Osteocyte (in vitro differentiated cells): ENCODE measurements around the gene PRR30. TPM values are rescaled to one million over a fixed set of nuclear protein-coding genes. Genes with fewer than 3 reads are reported as not detected.

Source experiments
- DNase-seq: peaks from one replicate; pipeline ENCODE4 v3.0.0; 2021; ENCODE audit warnings: mixed read lengths; ENCODE audit not compliant: unreplicated experiment; ENCODE audit errors: extremely low spot score
- H3K27ac Mint-ChIP-seq: one replicate; pipeline ENCODE4 v1.8.0; 2021; ENCODE audit warnings: mild to moderate bottlenecking, mixed read lengths; ENCODE audit not compliant: unreplicated experiment
- H3K27me3 Mint-ChIP-seq: one replicate; pipeline ENCODE4 v1.8.0; 2021; ENCODE audit warnings: mixed read lengths; ENCODE audit not compliant: unreplicated experiment
- H3K36me3 Mint-ChIP-seq: one replicate; pipeline ENCODE4 v1.8.0; 2021; ENCODE audit warnings: mixed read lengths; ENCODE audit not compliant: unreplicated experiment
- H3K4me1 Mint-ChIP-seq: one replicate; pipeline ENCODE4 v1.8.0; 2021; ENCODE audit warnings: mixed read lengths; ENCODE audit not compliant: unreplicated experiment
- H3K4me3 Mint-ChIP-seq: one replicate; pipeline ENCODE4 v1.8.0; 2021; ENCODE audit warnings: mild to moderate bottlenecking, moderate library complexity, mixed read lengths; ENCODE audit not compliant: unreplicated experiment
- H3K9me3 Mint-ChIP-seq: one replicate; pipeline ENCODE4 v1.8.0; 2021; ENCODE audit warnings: mixed read lengths; ENCODE audit not compliant: unreplicated experiment
- total RNA-seq: library from RNA; stranded (reverse); gene quantifications from 2 replicates; pipeline ENCODE4 v1.2.1, GENCODE V29; 2021
- TF ChIP-seq, protein P1 (sequence below): fragments of 200-600 bp; sonication (generic); IDR thresholded peaks from 2 replicates; pipeline ENCODE4 v1.5.0; 2021; ENCODE audit warnings: antibody characterized with exemption, mild to moderate bottlenecking, moderate library complexity

The PRR30 gene
- total RNA-seq, 1 donor from 2014 or later, result not detected

GRCh38 chr2:27093430-27094352, 45.5 kb downstream of the PRR30 start:
- H3K27me3 Mint-ChIP-seq, result no peaks in the 10 kb centered on the region

DNA sequence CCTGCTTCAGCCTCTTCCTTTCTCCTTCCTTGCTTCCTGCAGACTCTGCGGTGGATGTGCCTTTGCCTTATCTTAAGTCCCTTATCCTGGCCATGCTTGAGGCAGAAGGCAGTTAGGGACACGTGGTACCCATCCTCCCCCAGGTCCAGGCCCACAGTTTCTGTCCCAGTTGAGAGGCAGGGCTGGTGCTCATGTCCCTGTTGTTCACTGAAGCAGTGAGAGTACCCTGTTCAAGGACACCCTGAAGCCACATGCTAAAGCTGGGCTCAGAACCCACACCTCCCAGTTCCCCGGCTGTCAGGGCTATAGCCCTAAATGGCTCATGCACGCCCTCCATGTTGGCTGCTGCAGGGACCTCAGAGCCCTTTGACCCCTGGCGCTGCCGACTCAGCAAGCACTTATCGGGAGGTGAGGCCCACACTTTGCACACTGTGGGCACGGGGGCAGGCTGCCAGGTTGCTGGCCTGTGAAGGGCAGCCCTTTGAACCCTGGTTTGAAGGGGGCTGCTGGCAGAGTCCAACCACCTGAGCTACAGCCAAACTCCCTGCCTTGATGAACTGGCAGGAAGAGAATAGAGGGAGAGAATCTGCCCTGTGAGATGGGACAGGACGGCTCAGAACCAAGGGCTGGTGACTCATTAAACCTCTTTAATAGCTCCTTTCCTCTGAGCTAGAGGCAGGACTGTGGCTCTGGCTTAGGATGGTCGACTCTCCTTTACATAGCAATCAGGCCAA, 46.3 kb downstream of the PRR30 start:
- H3K27ac Mint-ChIP-seq, result no peak overlapping the region
- TF ChIP-seq, protein P1, sequence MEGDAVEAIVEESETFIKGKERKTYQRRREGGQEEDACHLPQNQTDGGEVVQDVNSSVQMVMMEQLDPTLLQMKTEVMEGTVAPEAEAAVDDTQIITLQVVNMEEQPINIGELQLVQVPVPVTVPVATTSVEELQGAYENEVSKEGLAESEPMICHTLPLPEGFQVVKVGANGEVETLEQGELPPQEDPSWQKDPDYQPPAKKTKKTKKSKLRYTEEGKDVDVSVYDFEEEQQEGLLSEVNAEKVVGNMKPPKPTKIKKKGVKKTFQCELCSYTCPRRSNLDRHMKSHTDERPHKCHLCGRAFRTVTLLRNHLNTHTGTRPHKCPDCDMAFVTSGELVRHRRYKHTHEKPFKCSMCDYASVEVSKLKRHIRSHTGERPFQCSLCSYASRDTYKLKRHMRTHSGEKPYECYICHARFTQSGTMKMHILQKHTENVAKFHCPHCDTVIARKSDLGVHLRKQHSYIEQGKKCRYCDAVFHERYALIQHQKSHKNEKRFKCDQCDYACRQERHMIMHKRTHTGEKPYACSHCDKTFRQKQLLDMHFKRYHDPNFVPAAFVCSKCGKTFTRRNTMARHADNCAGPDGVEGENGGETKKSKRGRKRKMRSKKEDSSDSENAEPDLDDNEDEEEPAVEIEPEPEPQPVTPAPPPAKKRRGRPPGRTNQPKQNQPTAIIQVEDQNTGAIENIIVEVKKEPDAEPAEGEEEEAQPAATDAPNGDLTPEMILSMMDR, result no peak

More at GRCh38 chr2:27093430-27094352, 45.5 kb downstream of the PRR30 start:
- no peaks in the 10 kb centered on the region for H3K9me3 Mint-ChIP-seq
- no peak overlapping the region for H3K4me3 Mint-ChIP-seq
- TF ChIP-seq, protein P1, result no peak
- DNase-seq, result no peak
- H3K27ac Mint-ChIP-seq, result no peak overlapping the region
- H3K36me3 Mint-ChIP-seq, result no peaks in the 10 kb centered on the region
- peaks cover 4% of the 10 kb centered on the region for H3K4me1 Mint-ChIP-seq

GRCh38 chr2:27091746-27092695, 47.2 kb downstream of the PRR30 start:
- Mint-ChIP-seq H3K9me3 (no peaks in the 10 kb centered on the region), H3K36me3 (no peaks in the 10 kb centered on the region), H3K27ac (no peak overlapping the region), H3K27me3 (no peaks in the 10 kb centered on the region), H3K4me1 (peaks cover 8% of the 10 kb centered on the region), H3K4me3 (no peak overlapping the region)
- no peak for DNase-seq
- TF ChIP-seq, protein P1, result no peak

More for the DNA sequence above, 46.3 kb downstream of the PRR30 start:
- H3K4me1 Mint-ChIP-seq, result peaks cover 4% of the 10 kb centered on the region
- DNase-seq, result no peak
- H3K9me3 Mint-ChIP-seq, result no peaks in the 10 kb centered on the region
- H3K36me3 Mint-ChIP-seq, result no peaks in the 10 kb centered on the region
- no peak overlapping the region for H3K4me3 Mint-ChIP-seq
- no peaks in the 10 kb centered on the region for H3K27me3 Mint-ChIP-seq

DNA sequence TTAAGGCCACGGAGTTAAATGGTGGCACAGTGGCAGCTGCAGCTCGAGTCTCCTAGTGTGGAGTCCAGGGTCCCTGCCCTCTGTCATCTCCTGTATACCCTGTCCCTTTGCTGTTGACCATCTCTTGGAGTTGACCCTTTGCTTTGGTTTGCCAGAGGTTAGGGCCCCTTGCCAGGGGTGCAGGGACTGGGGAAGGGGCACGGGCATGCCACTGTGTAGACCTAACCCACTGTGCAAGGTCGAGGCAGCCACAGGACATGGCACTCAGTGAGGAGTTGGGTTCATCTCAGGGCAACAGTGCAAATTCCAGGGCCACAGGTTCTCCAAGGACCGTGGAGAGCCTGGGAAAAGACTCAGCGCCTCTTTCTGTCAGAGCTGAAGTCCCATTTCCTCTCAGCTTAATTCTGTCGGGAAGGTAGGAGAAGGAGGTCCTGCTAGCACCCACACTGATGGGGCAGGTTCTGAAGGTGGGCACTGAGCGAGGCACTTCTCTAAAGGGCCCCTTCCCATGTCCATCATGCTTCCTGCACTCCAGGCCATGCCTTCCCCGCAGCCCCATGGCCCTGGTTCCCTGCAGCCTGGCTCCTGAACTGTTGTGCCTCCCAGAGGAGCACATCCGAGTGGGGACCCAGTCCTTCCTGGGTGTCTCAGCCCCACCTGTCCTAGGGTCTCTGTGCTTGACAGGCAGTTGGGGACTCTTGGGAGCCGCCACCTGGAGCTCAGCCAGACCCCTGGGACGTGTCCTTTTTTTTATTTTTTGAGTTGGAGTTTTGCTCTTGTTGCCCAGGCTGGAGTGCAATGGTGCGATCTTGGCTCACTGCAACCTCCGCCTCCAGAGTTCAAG, 49.9 kb downstream of the PRR30 start:
- Mint-ChIP-seq H3K36me3 (no peaks in the 10 kb centered on the region), H3K27me3 (no peaks in the 10 kb centered on the region), H3K4me1 (peaks cover 16% of the 10 kb centered on the region), H3K9me3 (no peaks in the 10 kb centered on the region), H3K4me3 (no peak overlapping the region), H3K27ac (no peak overlapping the region)
- no peak for DNase-seq
- TF ChIP-seq, protein P1, result no peak
